ENCODE measurements around the gene PRDX2. TPM values are rescaled to one million over a fixed set of nuclear protein-coding genes. Genes with fewer than 3 reads are reported as not detected.

PRDX2 gene
- total and polyA plus RNA-seq, 2 experiments from 2014 or later: 346 to 465 TPM

GRCh38 chr19:12788042-12788681, 13.4 kb downstream of the PRDX2 start (continued):
- no peak for TF ChIP-seq EZH2 (IDR thresholded peaks at IDR 0.05; ENCODE audit: low read depth, unreplicated experiment)

- Histone ChIP-seq H3K9me2 (ENCODE audit: insufficient read depth) (no peaks in the 10 kb centered on the region), H3K36me3 (ENCODE audit: insufficient read depth) (no peaks in the 10 kb centered on the region), H3K4me1 (ENCODE audit: insufficient read depth) (peaks cover 32% of the 10 kb centered on the region), H3F3A (replicated peaks; ENCODE audit: low read depth) (peaks cover 26% of the 10 kb centered on the region; the same call in 1 of the 2 replicates), H4K20me1 (replicated peaks; ENCODE audit: insufficient read depth) (no peaks in the 10 kb centered on the region), H2AFZ (no peak overlapping the region), H3K4me3 (no peak overlapping the region), H3K79me2 (replicated peaks; ENCODE audit: insufficient read depth) (no peaks in the 10 kb centered on the region), H3K27me3 (ENCODE audit: insufficient read depth) (peaks cover 19% of the 10 kb centered on the region), H3K4me2 (no peak overlapping the region), H3K27ac (ENCODE audit: low read depth) (no peak overlapping the region)
- Mint-ChIP-seq H3K9me3 (no peaks in the 10 kb centered on the region; the same call in 2 of the 3 replicates), H3K4me1 (peaks cover 27% of the 10 kb centered on the region), H3K27ac (no peak overlapping the region), H3K27me3 (ENCODE audit: insufficient read depth, low read depth, poor library complexity) (peaks cover 29% of the 10 kb centered on the region), H3K4me3 (no peak overlapping the region), H3K36me3 (ENCODE audit: low read depth) (no peaks in the 10 kb centered on the region; the same call in 2 of the 3 replicates)
- DNase-seq (ENCODE audit: low spot score) (no peak), ATAC-seq (no peak)
- TF ChIP-seq, protein P1, sequence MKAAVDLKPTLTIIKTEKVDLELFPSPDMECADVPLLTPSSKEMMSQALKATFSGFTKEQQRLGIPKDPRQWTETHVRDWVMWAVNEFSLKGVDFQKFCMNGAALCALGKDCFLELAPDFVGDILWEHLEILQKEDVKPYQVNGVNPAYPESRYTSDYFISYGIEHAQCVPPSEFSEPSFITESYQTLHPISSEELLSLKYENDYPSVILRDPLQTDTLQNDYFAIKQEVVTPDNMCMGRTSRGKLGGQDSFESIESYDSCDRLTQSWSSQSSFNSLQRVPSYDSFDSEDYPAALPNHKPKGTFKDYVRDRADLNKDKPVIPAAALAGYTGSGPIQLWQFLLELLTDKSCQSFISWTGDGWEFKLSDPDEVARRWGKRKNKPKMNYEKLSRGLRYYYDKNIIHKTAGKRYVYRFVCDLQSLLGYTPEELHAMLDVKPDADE (IDR thresholded peaks at IDR 0.05): no peak
- TF ChIP-seq CREB1 (CRISPR knock-in tag; IDR thresholded peaks at IDR 0.05; ENCODE audit: low read depth): no peak
- no peak for TF ChIP-seq ZNF462 (CRISPR knock-in tag; IDR thresholded peaks at IDR 0.05)
- no peak for TF ChIP-seq EZH2 (IDR thresholded peaks at IDR 0.05; ENCODE audit: low read depth, unreplicated experiment)
- TF ChIP-seq CTCF (conservative IDR thresholded peaks at IDR 0.05; ENCODE audit: low read depth in 2 of 2): no peak
- no peak for TF ChIP-seq NANOG (IDR thresholded peaks at IDR 0.05; ENCODE audit: borderline replicate concordance)
- no peak for TF ChIP-seq JUNB (IDR thresholded peaks at IDR 0.05; ENCODE audit: unreplicated experiment)
- TF ChIP-seq, protein P2, sequence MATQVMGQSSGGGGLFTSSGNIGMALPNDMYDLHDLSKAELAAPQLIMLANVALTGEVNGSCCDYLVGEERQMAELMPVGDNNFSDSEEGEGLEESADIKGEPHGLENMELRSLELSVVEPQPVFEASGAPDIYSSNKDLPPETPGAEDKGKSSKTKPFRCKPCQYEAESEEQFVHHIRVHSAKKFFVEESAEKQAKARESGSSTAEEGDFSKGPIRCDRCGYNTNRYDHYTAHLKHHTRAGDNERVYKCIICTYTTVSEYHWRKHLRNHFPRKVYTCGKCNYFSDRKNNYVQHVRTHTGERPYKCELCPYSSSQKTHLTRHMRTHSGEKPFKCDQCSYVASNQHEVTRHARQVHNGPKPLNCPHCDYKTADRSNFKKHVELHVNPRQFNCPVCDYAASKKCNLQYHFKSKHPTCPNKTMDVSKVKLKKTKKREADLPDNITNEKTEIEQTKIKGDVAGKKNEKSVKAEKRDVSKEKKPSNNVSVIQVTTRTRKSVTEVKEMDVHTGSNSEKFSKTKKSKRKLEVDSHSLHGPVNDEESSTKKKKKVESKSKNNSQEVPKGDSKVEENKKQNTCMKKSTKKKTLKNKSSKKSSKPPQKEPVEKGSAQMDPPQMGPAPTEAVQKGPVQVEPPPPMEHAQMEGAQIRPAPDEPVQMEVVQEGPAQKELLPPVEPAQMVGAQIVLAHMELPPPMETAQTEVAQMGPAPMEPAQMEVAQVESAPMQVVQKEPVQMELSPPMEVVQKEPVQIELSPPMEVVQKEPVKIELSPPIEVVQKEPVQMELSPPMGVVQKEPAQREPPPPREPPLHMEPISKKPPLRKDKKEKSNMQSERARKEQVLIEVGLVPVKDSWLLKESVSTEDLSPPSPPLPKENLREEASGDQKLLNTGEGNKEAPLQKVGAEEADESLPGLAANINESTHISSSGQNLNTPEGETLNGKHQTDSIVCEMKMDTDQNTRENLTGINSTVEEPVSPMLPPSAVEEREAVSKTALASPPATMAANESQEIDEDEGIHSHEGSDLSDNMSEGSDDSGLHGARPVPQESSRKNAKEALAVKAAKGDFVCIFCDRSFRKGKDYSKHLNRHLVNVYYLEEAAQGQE (IDR thresholded peaks at IDR 0.05; ENCODE audit: unreplicated experiment): no peak
- TF ChIP-seq EZH2phosphoT487 (IDR thresholded peaks at IDR 0.05; ENCODE audit: unreplicated experiment): no peak
- no peak for TF ChIP-seq STAT1 (IDR thresholded peaks at IDR 0.05; ENCODE audit: unreplicated experiment)
- no peak for TF ChIP-seq ZNF114 (CRISPR knock-in tag; IDR thresholded peaks at IDR 0.05)
- TF ChIP-seq ZNF331 (CRISPR knock-in tag; IDR thresholded peaks at IDR 0.05; ENCODE audit: low read depth): no peak
- TF ChIP-seq POLR2AphosphoS5 (IDR thresholded peaks at IDR 0.05; ENCODE audit: low read depth): no peak
These were observed 14.1 kb downstream of the PRDX2 start for GRCh38 chr19:12787458-12787857.
